ENCODE results near the gene LYPLA2.
A peak's percentile ranks its signal among the peaks of the same experiment; 100 is the strongest.

LYPLA2 gene

DNA sequence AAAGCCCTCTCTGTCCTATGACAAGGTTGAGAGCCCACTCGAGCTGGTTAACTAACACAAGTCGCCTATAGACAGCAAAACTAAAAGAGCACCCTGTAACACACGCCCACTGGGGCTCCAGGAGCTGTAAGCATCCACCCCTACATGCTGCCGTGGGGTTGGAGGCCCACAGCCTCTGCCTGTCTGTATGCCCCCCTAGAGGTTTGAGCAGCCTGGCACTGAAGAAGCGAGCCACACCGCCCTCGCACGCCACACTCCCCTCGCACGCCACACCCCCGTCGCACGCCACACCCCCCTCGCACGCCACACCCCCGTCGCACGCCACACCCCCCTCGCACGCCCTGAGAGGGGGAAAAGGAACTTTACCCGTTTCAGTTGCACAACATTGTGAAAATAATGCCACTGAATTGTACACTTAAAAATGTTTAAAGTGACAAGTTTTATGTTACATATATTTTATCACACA, 47.5 kb downstream of the LYPLA2 start:
- DNase-seq: peak; percentile 37

DNA sequence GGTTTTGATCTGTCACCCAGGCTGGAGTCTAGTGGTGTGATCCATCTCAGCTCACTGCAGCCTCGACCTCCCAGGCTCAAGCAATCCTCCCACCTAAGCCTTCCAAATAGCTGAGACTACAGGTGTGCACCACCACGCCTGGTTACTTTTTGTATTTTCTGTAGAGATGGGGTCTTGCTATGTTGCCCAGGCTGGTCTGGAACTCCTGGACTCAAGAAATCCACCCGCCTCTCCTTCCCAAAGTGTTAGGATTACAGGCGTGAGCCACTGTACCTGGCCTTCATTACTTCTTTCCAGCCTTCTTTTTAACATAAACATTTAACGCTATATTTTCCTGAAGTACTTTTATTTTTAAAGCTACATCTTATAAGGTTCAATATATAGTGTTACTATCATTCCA, 52.7 kb downstream of the LYPLA2 start:
- DNase-seq: no peak

All from 8988T (cell line).